Measurements from ENCODE around the gene RASD1.

The RASD1 gene

GRCh38 chr17:17472333-17472920, 23.8 kb downstream of the RASD1 start:
- TF ChIP-seq CTCF (IDR thresholded peaks at IDR 0.05; ENCODE audit: low read depth, low read length, missing control alignments): no peak
- DNase-seq (ENCODE audit: low read depth): no peak
- in situ Hi-C loops (cut with HindIII; ENCODE audit: low sequenced_read_pairs): no loop called here
- H3K4me3 ChIP-seq (ENCODE audit: low read depth, low read length): no peak overlapping the region

- TF ChIP-seq CTCF (IDR thresholded peaks at IDR 0.05; ENCODE audit: low read depth, low read length, missing control alignments): no peak
- in situ Hi-C loops (cut with HindIII; ENCODE audit: low sequenced_read_pairs): no loop called here
- DNase-seq (ENCODE audit: low read depth): no peak
These were observed 26.2 kb downstream of the RASD1 start for GRCh38 chr17:17469996-17470395.

GRCh38 chr17:17469358-17469757, 26.8 kb downstream of the RASD1 start:
- no peak overlapping the region for H3K4me3 ChIP-seq (ENCODE audit: low read depth, low read length)
- no peak for TF ChIP-seq CTCF (IDR thresholded peaks at IDR 0.05; ENCODE audit: low read depth, low read length, missing control alignments)
- in situ Hi-C loops (cut with HindIII; ENCODE audit: low sequenced_read_pairs): no loop called here
- no peak for DNase-seq (ENCODE audit: low read depth)

More at GRCh38 chr17:17469996-17470395, 26.2 kb downstream of the RASD1 start:
- H3K4me3 ChIP-seq (ENCODE audit: low read depth, low read length): no peak overlapping the region

GRCh38 chr17:17468217-17469010, 27.8 kb downstream of the RASD1 start:
- in situ Hi-C loops (cut with HindIII; ENCODE audit: low sequenced_read_pairs): no loop called here
- no peak for TF ChIP-seq CTCF (IDR thresholded peaks at IDR 0.05; ENCODE audit: low read depth, low read length, missing control alignments)
- no peak for DNase-seq (ENCODE audit: low read depth)
- no peak overlapping the region for H3K4me3 ChIP-seq (ENCODE audit: low read depth, low read length)

GRCh38 chr17:17467720-17468119, 28.5 kb downstream of the RASD1 start:
- in situ Hi-C loops (cut with HindIII; ENCODE audit: low sequenced_read_pairs): no loop called here
- DNase-seq (ENCODE audit: low read depth): no peak

GRCh38 chr17:17467016-17467415, 29.2 kb downstream of the RASD1 start:
- in situ Hi-C loops (cut with HindIII; ENCODE audit: low sequenced_read_pairs): no loop called here
- no peak for DNase-seq (ENCODE audit: low read depth)
- no peak overlapping the region for H3K4me3 ChIP-seq (ENCODE audit: low read depth, low read length)
- TF ChIP-seq CTCF (IDR thresholded peaks at IDR 0.05; ENCODE audit: low read depth, low read length, missing control alignments): no peak

More at GRCh38 chr17:17467720-17468119, 28.5 kb downstream of the RASD1 start:
- H3K4me3 ChIP-seq (ENCODE audit: low read depth, low read length): no peak overlapping the region
- no peak for TF ChIP-seq CTCF (IDR thresholded peaks at IDR 0.05; ENCODE audit: low read depth, low read length, missing control alignments)

All from astrocyte of the cerebellum (primary cell).